Kidney epithelial cell (primary cell): ENCODE data around the gene CMPK1. TPM values are rescaled to one million over a fixed set of nuclear protein-coding genes. Genes with fewer than 3 reads are reported as not detected.

Experiments used
- DNase-seq: peaks from one replicate; pipeline ENCODE4 v3.0.0-alpha.2; 2010; ENCODE audit warnings: low read depth
- H3K27me3 ChIP-seq: 2 replicates; pipeline ENCODE4 v1.6.0; 2011; ENCODE audit warnings: low read length; ENCODE audit not compliant: control insufficient read depth, insufficient read depth
- H3K36me3 ChIP-seq: 2 replicates; pipeline ENCODE4 v1.5.1; 2011; ENCODE audit warnings: low read length; ENCODE audit not compliant: control insufficient read depth, insufficient read depth
- H3K4me3 ChIP-seq: 2 replicates; pipeline ENCODE4 v1.5.1; 2011; ENCODE audit warnings: low read depth, mild to moderate bottlenecking, control low read depth, low read length
- total RNA-seq: library from RNA; depleted of rRNA; stranded (reverse); fragments of >200 nt; gene quantifications from 2 replicates; pipeline ENCODE4 v1.2.3, GENCODE V29; 2015
- TF ChIP-seq, protein P1 (sequence below): IDR thresholded peaks from 2 replicates; pipeline ENCODE4 v1.5.1; 2011; ENCODE audit warnings: mild to moderate bottlenecking, moderate library complexity, low read length, control low read depth, inconsistent platforms; ENCODE audit not compliant: insufficient read depth, poor library complexity, severe bottlenecking

The CMPK1 gene
- total RNA-seq, 1 donor from 2014 or later, result 74.7 TPM

DNA sequence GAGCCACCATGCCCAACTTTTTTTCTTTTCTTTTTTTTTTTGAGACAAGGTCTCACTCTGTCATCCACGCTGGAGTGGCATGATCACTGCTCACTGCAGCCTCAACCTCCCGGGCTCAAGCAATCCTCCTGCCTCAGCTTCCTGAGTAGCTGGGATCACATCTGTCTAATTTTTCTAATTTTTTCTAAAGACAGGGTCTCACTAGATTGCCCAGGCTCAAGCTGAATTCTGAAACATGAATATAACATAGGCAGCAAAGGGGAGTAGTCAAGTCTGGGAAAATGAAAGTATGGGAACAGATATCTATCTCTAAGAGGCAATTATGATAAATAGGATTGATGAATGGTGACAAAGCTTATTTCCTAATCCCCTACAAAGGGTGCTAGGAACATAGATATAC lies 7.3 kb upstream of the CMPK1 start:
- TF ChIP-seq, protein P1, sequence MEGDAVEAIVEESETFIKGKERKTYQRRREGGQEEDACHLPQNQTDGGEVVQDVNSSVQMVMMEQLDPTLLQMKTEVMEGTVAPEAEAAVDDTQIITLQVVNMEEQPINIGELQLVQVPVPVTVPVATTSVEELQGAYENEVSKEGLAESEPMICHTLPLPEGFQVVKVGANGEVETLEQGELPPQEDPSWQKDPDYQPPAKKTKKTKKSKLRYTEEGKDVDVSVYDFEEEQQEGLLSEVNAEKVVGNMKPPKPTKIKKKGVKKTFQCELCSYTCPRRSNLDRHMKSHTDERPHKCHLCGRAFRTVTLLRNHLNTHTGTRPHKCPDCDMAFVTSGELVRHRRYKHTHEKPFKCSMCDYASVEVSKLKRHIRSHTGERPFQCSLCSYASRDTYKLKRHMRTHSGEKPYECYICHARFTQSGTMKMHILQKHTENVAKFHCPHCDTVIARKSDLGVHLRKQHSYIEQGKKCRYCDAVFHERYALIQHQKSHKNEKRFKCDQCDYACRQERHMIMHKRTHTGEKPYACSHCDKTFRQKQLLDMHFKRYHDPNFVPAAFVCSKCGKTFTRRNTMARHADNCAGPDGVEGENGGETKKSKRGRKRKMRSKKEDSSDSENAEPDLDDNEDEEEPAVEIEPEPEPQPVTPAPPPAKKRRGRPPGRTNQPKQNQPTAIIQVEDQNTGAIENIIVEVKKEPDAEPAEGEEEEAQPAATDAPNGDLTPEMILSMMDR, result no peak
- H3K36me3 ChIP-seq, result no peaks in the 10 kb centered on the region
- DNase-seq, result no peak
- no peaks in the 10 kb centered on the region for H3K27me3 ChIP-seq
- H3K4me3 ChIP-seq, result no peak overlapping the region

DNA sequence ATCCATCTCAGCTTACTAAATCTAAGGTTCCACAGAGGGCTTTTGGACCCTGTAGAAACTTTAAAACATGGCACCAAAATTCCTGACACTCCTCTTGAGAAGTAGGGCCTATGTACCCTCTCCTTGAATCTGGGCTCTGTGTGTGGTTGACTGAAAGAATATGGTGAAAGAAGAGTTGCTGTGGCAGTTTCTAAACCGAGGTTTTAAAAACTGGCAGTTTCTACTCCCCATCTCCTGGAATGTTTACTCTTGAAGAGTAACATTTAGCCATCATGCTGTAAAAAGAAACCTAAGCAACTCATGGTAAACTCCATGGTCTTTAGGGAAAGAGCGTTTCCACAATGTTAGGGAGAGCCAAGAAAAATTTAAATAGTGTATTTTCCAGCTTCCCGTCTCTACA lies 4.6 kb upstream of the CMPK1 start:
- Histone ChIP-seq H3K4me3 (no peak overlapping the region), H3K27me3 (no peaks in the 10 kb centered on the region), H3K36me3 (no peaks in the 10 kb centered on the region)
- TF ChIP-seq, protein P1, result no peak
- DNase-seq, result no peak

DNA sequence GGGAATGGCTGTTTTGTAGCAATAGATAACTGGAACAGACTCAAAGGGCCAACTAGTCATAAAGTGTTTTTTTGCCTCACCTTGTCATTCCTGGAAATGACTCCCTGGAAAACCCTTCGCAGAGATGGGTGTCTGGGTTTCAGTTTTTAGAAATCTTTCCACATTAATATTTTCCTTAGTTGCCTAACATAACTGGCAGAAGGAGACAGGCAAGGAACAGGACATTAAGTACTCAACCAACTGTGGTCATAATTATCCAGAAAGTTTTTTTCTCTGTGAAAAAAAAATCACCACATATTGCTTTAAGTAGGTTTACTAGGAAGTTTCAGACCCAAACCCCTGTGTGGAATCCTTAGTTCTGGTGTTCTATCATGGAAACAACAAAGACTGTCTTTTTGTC lies 3.4 kb upstream of the CMPK1 start:
- DNase-seq, result no peak
- Histone ChIP-seq H3K36me3 (no peaks in the 10 kb centered on the region), H3K27me3 (no peaks in the 10 kb centered on the region), H3K4me3 (no peak overlapping the region)
- TF ChIP-seq, protein P1, result no peak

DNA sequence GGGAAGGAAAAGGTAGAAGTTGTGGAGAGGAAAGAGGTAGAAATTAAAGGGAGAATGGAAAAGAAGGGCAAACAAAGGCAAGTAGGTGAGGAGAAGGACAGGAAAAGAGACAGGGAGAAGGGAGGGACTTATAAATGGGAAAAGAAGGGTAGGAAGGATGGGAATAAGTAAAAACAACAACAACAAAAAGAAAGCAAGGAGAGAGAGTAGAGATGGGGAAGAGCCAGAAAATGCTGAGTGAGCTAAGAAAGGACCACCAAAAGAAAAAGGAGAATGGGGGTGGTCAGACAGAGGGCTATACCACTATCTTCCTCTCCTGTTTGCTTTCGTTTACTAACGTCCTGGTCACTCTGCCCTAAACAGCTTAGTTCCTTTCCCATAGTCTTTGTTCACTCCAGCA lies 1.7 kb upstream of the CMPK1 start:
- DNase-seq, result no peak
- H3K4me3 ChIP-seq, result no peak overlapping the region
- TF ChIP-seq, protein P1, result no peak
- no peaks in the 10 kb centered on the region for H3K36me3 ChIP-seq
- no peaks in the 10 kb centered on the region for H3K27me3 ChIP-seq

DNA sequence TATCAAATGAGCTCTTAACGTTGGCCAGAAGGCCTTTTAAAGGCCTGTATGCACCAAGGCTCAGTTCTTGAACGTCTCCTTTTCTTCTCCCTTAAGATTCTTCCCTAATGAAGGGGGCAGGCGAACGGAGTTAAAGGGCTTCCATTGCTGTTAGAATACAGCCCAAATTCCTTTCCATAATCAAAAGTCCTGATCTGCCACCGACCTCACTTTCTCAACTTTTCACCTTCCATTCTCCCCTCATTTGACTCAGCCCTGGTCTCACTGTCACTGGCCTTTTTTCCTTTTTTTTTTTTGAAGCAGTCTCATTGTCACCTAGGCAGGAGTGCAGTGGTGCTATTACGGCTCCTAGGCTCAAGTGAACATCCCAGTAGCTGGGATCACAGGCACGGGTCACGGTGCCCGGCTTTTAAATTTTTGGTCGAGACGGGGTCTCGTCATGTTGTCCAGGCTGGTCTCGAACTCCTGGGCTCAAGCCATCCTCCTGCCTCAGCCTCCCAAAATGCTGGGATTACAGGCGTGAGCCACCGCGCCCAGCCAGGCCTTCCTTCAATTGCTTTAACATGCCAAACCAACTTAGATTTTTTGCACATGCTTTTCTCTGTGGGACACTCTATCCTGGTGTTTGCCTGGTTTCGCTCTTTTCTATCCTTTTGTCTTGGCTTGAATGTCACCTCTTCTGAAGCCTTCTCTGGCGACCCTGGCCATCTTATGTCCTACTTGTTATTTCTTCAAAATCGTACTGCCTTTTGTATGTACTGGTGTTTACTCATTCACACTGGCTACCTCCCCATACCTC lies 612 bp upstream of the CMPK1 start:
- Histone ChIP-seq H3K36me3 (no peaks in the 10 kb centered on the region), H3K4me3 (peak overlapping the region; percentile 97), H3K27me3 (no peaks in the 10 kb centered on the region)
- TF ChIP-seq, protein P1, result no peak
- no peak for DNase-seq
